ENCODE results near the gene ADAM17.

Gene ADAM17

DNA sequence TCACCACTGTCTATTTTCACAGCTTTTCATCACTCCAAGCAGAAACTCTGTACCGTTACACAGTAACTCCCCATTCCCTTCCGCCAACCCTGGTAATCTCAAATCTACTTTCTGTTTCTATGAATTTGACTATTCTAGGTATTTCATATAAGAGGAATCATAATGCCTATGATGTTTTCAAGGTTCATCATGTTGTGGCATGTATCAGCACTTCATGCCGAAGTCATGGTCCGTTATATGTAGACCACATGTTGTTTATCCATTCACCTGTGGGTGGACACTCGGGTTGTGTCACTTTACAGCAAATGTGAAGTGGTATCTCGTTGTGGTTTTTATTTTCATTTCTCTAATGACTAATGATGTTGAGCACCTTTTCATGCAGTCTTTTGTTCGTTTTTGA lies 110.5 kb downstream of the ADAM17 start:
- Histone ChIP-seq H3K9me3 (ENCODE audit: control insufficient read depth in 2 of 2, low read length in 2 of 2) (no peaks in the 10 kb centered on the region), H3K27ac (ENCODE audit: low read length) (no peak overlapping the region), H3K36me3 (ENCODE audit: control insufficient read depth in 2 of 2, insufficient read depth in 2 of 2, low read length in 2 of 2) (peaks cover 24% of the 10 kb centered on the region in 2 donors), H3K4me1 (ENCODE audit: control insufficient read depth, insufficient read depth, low read length) (no peaks in the 10 kb centered on the region), H3K4me3 (ENCODE audit: low read length in 2 of 2) (no peak overlapping the region), H3K27me3 (ENCODE audit: control insufficient read depth in 1 of 2, insufficient read depth in 2 of 2, low read length in 2 of 2) (no peaks in the 10 kb centered on the region), H3K9ac (ENCODE audit: low read length in 2 of 2) (no peak overlapping the region)

DNA sequence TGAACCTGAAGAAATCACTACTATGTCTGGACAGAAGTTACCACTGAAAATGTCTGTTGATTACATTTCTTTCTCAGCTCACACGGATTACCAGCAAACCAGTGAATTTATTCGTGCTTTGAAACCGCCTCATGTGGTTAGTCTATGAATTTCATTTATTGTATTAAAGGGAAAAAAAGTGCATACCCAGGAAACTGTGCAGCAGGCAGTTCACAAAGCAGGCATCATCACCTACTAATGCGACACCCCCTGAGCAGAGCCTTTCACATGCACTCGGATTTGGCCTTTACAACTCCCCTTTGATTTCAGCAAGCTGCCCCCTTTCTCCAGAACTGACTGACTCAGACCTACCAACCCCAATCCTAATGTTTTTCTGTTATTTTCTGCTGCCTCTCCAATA lies 112.1 kb downstream of the ADAM17 start:
- Histone ChIP-seq H3K4me1 (ENCODE audit: control insufficient read depth, insufficient read depth, low read length) (no peaks in the 10 kb centered on the region), H3K4me3 (ENCODE audit: low read length in 2 of 2) (no peak overlapping the region), H3K36me3 (ENCODE audit: control insufficient read depth in 2 of 2, insufficient read depth in 2 of 2, low read length in 2 of 2) (peaks cover 22 to 28% of the 10 kb centered on the region in 2 donors), H3K27me3 (ENCODE audit: control insufficient read depth in 1 of 2, insufficient read depth in 2 of 2, low read length in 2 of 2) (no peaks in the 10 kb centered on the region), H3K27ac (ENCODE audit: low read length) (no peak overlapping the region), H3K9me3 (ENCODE audit: control insufficient read depth in 2 of 2, low read length in 2 of 2) (no peaks in the 10 kb centered on the region), H3K9ac (ENCODE audit: low read length in 2 of 2) (no peak overlapping the region)

DNA sequence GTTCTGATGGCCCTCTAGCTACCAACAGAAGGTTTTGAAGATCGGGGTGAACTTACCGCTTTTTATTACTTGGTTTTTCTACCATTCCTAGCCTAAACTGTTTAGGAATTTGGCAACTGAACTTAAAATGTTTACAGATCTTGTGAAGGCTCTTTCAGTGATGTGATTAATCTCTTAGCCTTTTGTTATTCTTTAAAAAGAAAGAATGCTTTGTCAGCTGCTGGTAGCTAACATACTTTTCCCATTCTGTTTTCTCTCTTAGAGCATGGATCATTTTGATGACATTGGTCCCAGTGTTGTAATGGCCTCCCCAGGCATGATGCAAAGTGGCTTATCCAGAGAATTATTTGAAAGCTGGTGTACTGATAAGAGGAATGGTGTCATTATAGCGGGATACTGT lies 114.1 kb downstream of the ADAM17 start:
- no peak overlapping the region for H3K9ac ChIP-seq (ENCODE audit: low read length in 2 of 2)
- H3K27me3 ChIP-seq (ENCODE audit: control insufficient read depth in 1 of 2, insufficient read depth in 2 of 2, low read length in 2 of 2) = no peaks in the 10 kb centered on the region
- peaks cover 30 to 41% of the 10 kb centered on the region in 2 donors for H3K36me3 ChIP-seq (ENCODE audit: control insufficient read depth in 2 of 2, insufficient read depth in 2 of 2, low read length in 2 of 2)
- H3K4me1 ChIP-seq (ENCODE audit: control insufficient read depth, insufficient read depth, low read length) = no peaks in the 10 kb centered on the region
- H3K9me3 ChIP-seq (ENCODE audit: control insufficient read depth in 2 of 2, low read length in 2 of 2) = no peaks in the 10 kb centered on the region
- H3K4me3 ChIP-seq (ENCODE audit: low read length in 2 of 2) = no peak overlapping the region
- H3K27ac ChIP-seq (ENCODE audit: low read length) = no peak overlapping the region

DNA sequence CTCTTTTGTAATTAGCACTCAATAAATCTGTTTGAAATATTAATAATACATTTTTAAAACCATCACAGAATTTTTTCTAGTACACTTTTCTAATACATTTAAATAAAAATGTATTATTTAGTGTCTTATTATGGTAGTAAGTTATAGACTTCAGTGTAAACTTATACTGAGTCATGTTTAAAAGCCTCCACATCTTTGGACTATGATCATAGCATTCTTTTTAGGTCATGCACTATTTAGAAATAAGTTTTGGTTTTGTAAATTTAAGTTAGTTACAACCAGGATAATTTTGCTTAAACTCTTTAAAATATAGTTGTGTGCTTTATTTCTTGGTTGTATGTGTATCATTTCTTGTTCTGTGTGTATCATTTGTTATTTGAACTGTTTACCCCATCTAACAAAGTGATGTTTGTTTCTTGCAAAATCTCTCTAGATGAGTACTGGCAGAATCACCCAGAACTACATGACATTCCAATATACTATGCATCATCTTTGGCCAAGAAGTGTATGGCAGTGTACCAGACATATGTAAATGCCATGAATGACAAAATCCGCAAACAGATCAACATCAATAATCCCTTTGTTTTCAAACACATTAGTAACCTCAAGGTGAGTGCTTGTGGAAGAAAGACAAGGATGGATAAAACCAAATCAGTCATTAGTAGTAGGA lies 115.4 kb downstream of the ADAM17 start:
- Histone ChIP-seq H3K9me3 (ENCODE audit: control insufficient read depth in 2 of 2, low read length in 2 of 2) (no peaks in the 10 kb centered on the region), H3K9ac (ENCODE audit: low read length in 2 of 2) (no peak overlapping the region), H3K4me3 (ENCODE audit: low read length in 2 of 2) (no peak overlapping the region), H3K27me3 (ENCODE audit: control insufficient read depth in 1 of 2, insufficient read depth in 2 of 2, low read length in 2 of 2) (no peaks in the 10 kb centered on the region), H3K4me1 (ENCODE audit: control insufficient read depth, insufficient read depth, low read length) (no peaks in the 10 kb centered on the region), H3K27ac (ENCODE audit: low read length) (no peak overlapping the region), H3K36me3 (ENCODE audit: control insufficient read depth in 2 of 2, insufficient read depth in 2 of 2, low read length in 2 of 2) (peaks cover 26 to 41% of the 10 kb centered on the region in 2 donors)

DNA sequence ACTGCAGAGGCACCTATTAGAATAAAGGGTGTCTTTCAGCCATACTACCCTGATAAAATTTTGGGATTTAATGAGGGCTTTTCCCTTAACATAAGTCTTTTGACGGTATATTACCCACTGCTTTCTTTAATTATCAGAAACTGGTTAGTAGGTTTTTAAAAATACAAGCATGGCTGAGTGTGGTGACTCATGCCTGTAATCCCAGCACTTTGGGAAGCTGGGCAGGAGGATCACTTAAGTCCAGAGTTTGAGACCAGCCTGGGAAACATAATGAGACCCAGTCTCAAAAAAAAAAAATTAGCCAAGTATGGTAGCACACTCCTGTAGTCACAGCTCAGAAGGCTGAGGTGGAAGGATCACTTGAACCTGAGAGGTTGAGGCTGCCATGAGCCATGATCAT lies 116.1 kb downstream of the ADAM17 start:
- H3K9ac ChIP-seq (ENCODE audit: low read length in 2 of 2) = no peak overlapping the region
- no peak overlapping the region for H3K27ac ChIP-seq (ENCODE audit: low read length)
- H3K4me3 ChIP-seq (ENCODE audit: low read length in 2 of 2) = no peak overlapping the region
- no peaks in the 10 kb centered on the region for H3K9me3 ChIP-seq (ENCODE audit: control insufficient read depth in 2 of 2, low read length in 2 of 2)
- H3K27me3 ChIP-seq (ENCODE audit: control insufficient read depth in 1 of 2, insufficient read depth in 2 of 2, low read length in 2 of 2) = no peaks in the 10 kb centered on the region
- peaks cover 26 to 41% of the 10 kb centered on the region in 2 donors for H3K36me3 ChIP-seq (ENCODE audit: control insufficient read depth in 2 of 2, insufficient read depth in 2 of 2, low read length in 2 of 2)
- H3K4me1 ChIP-seq (ENCODE audit: control insufficient read depth, insufficient read depth, low read length) = no peaks in the 10 kb centered on the region
